GM23338 (cell line): ENCODE results near the gene RCCD1. TPM values are rescaled to one million over a fixed set of nuclear protein-coding genes. Genes with fewer than 3 reads are reported as not detected.

Source experiments
- ATAC-seq: fragments of 200-7000 bp; cut with Tn5 transposase; 3 replicates; pipeline ENCODE4 v1.9.1; 2020
- DNase-seq: peaks from one replicate; pipeline ENCODE4 v3.0.0-alpha.2; 2015; ENCODE audit warnings: low spot score
- H2AFZ ChIP-seq: fragments of 200-600 bp; sonication (generic); 2 replicates; pipeline ENCODE4 v1.8.0; 2016; ENCODE audit warnings: antibody characterized with exemption, mild to moderate bottlenecking, moderate library complexity
- H3F3A ChIP-seq: fragments of 200-600 bp; sonication (generic); replicated peaks from 2 replicates; pipeline ENCODE4 v1.8.0; 2017; ENCODE audit warnings: antibody characterized with exemption, mixed run types, low read depth
- H3K27ac ChIP-seq: fragments of 200-600 bp; sonication (generic); 2 replicates; pipeline ENCODE4 v1.6.1; 2016; ENCODE audit warnings: low read depth
- H3K27me3 ChIP-seq: fragments of 200-600 bp; sonication (generic); 2 replicates; pipeline ENCODE4 v1.8.0; 2016; ENCODE audit warnings: mild to moderate bottlenecking, mixed run types, moderate library complexity; ENCODE audit not compliant: insufficient read depth
- H3K36me3 ChIP-seq: fragments of 200-600 bp; sonication (generic); 2 replicates; pipeline ENCODE4 v1.8.0; 2016; ENCODE audit warnings: mild to moderate bottlenecking; ENCODE audit not compliant: insufficient read depth
- H3K4me1 ChIP-seq: fragments of 200-600 bp; sonication (generic); 2 replicates; pipeline ENCODE4 v1.8.0; 2016; ENCODE audit warnings: mild to moderate bottlenecking, moderate library complexity; ENCODE audit not compliant: insufficient read depth
- H3K4me2 ChIP-seq: fragments of 200-600 bp; sonication (generic); 2 replicates; pipeline ENCODE4 v1.7.1; 2017; ENCODE audit warnings: mixed run types
- H3K4me3 ChIP-seq: fragments of 200-600 bp; sonication (generic); 2 replicates; pipeline ENCODE4 v1.6.1; 2016; ENCODE audit warnings: mixed run types
- H3K79me2 ChIP-seq: fragments of 200-600 bp; sonication (generic); replicated peaks from 2 replicates; pipeline ENCODE4 v1.8.0; 2017; ENCODE audit warnings: mild to moderate bottlenecking; ENCODE audit not compliant: insufficient read depth
- H3K9me2 ChIP-seq: fragments of 200-600 bp; sonication (generic); 2 replicates; pipeline ENCODE4 v1.8.0; 2017; ENCODE audit not compliant: insufficient read depth
- H4K20me1 ChIP-seq: fragments of 200-600 bp; sonication (generic); replicated peaks from 2 replicates; pipeline ENCODE4 v1.8.0; 2017; ENCODE audit warnings: mild to moderate bottlenecking; ENCODE audit not compliant: insufficient read depth
- H3K27ac Mint-ChIP-seq: 2 replicates; pipeline ENCODE4 v1.8.0; 2020; ENCODE audit warnings: inconsistent platforms, mild to moderate bottlenecking, moderate library complexity, mixed read lengths
- H3K27me3 Mint-ChIP-seq: 3 replicates; pipeline ENCODE4 v1.8.0; 2022; ENCODE audit warnings: low read depth, mild to moderate bottlenecking, moderate library complexity, mixed read lengths, inconsistent platforms; ENCODE audit not compliant: insufficient read depth, poor library complexity
- H3K36me3 Mint-ChIP-seq: 3 replicates; pipeline ENCODE4 v1.8.0; 2021; ENCODE audit warnings: low read depth, mild to moderate bottlenecking, inconsistent platforms, moderate library complexity, mixed read lengths
- H3K4me1 Mint-ChIP-seq: 3 replicates; pipeline ENCODE4 v1.8.0; 2020; ENCODE audit warnings: mild to moderate bottlenecking, inconsistent platforms, mixed read lengths
- H3K4me3 Mint-ChIP-seq: 3 replicates; pipeline ENCODE4 v1.8.0; 2021; ENCODE audit warnings: moderate library complexity, mild to moderate bottlenecking, inconsistent platforms, mixed read lengths
- H3K9me3 Mint-ChIP-seq: 3 replicates; pipeline ENCODE4 v1.8.0; 2020; ENCODE audit warnings: moderate library complexity, mild to moderate bottlenecking, inconsistent platforms, mixed read lengths
- CREB1 ChIP-seq: fragments of 250-450 bp; sonication (Bioruptor Pico); IDR thresholded peaks from 2 replicates; pipeline ENCODE4 v1.5.0; 2020; ENCODE audit warnings: low read depth, mild to moderate bottlenecking, moderate library complexity
- POLR2AphosphoS5 ChIP-seq: IDR thresholded peaks from 2 replicates; pipeline ENCODE4 v1.6.1; 2016; ENCODE audit warnings: antibody characterized with exemption, low read depth
- STAT1 ChIP-seq: IDR thresholded peaks from one replicate; pipeline ENCODE4 v1.6.1; 2016; ENCODE audit warnings: antibody characterized with exemption; ENCODE audit not compliant: unreplicated experiment
- ZNF114 ChIP-seq: fragments of 250-450 bp; sonication (Bioruptor Pico); IDR thresholded peaks from 2 replicates; pipeline ENCODE4 v1.5.0; 2020; ENCODE audit warnings: mild to moderate bottlenecking, moderate library complexity
- ZNF331 ChIP-seq: fragments of 250-450 bp; sonication (Bioruptor Pico); IDR thresholded peaks from 2 replicates; pipeline ENCODE4 v1.5.0; 2020; ENCODE audit warnings: low read depth, mild to moderate bottlenecking, moderate library complexity
- polyA plus RNA-seq: library from polyadenylated mRNA; unstranded; fragments of >200 nt; fragmentation: Nextera tagmentation; extraction: Ambion mirVana; gene quantifications from 2 replicates; pipeline ENCODE4 v1.2.1, GENCODE V29; 2016
- total RNA-seq: library from RNA; depleted of rRNA; stranded (reverse); fragments of >200 nt; shearing (Covaris generic); gene quantifications from 2 replicates; pipeline ENCODE4 v1.2.3, GENCODE V29; 2014
- TF ChIP-seq, protein P1 (sequence below), 2 experiments: fragments of 200-600 bp in 1 of 2; sonication (generic) in 1 of 2; conservative IDR thresholded peaks; 2 replicates each; pipeline versions ENCODE4 v1.5.1 to v1.6.1; 2016 to 2017; ENCODE audit warnings: antibody characterized with exemption in 2 of 2, low read depth in 2 of 2, mild to moderate bottlenecking in 2 of 2, moderate library complexity in 1 of 2
- TF ChIP-seq, protein P2 (sequence below): fragments of 250-450 bp; sonication (Bioruptor Pico); IDR thresholded peaks from 2 replicates; pipeline ENCODE4 v1.5.0; 2020; ENCODE audit warnings: mild to moderate bottlenecking, moderate library complexity
- TF ChIP-seq, protein P3 (sequence below): IDR thresholded peaks from one replicate; pipeline ENCODE4 v1.6.1; 2018; ENCODE audit warnings: antibody characterized with exemption; ENCODE audit not compliant: unreplicated experiment

Gene RCCD1
- total and polyA plus RNA-seq, 2 experiments from 2014 or later, result 10.8 to 17.1 TPM

DNA sequence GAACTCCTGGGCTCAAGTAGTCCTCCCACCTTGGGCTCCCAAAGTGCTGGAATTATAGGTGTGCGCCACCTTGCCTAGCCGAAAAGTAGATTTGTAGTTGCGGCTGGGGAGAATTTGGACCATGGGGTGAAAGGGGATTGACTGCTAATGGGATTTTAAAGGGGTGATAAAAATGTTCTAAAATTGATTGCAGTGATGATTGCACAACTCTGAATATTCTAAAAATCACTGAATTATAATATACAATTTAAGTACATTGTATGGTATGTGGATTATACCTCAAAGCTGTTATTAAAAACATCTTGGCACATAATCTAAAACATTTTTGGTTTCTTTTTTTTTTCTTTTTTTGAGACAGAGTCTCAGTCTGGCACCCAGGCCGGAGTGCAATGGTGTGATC lies 35.8 kb downstream of the RCCD1 start (continued):
- TF ChIP-seq, protein P1, sequence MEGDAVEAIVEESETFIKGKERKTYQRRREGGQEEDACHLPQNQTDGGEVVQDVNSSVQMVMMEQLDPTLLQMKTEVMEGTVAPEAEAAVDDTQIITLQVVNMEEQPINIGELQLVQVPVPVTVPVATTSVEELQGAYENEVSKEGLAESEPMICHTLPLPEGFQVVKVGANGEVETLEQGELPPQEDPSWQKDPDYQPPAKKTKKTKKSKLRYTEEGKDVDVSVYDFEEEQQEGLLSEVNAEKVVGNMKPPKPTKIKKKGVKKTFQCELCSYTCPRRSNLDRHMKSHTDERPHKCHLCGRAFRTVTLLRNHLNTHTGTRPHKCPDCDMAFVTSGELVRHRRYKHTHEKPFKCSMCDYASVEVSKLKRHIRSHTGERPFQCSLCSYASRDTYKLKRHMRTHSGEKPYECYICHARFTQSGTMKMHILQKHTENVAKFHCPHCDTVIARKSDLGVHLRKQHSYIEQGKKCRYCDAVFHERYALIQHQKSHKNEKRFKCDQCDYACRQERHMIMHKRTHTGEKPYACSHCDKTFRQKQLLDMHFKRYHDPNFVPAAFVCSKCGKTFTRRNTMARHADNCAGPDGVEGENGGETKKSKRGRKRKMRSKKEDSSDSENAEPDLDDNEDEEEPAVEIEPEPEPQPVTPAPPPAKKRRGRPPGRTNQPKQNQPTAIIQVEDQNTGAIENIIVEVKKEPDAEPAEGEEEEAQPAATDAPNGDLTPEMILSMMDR (conservative IDR thresholded peaks at IDR 0.05; ENCODE audit: low read depth in 2 of 2), result no peak
- TF ChIP-seq ZNF114 (CRISPR knock-in tag) (no peak), ZNF331 (CRISPR knock-in tag) (no peak)
- TF ChIP-seq, protein P2, sequence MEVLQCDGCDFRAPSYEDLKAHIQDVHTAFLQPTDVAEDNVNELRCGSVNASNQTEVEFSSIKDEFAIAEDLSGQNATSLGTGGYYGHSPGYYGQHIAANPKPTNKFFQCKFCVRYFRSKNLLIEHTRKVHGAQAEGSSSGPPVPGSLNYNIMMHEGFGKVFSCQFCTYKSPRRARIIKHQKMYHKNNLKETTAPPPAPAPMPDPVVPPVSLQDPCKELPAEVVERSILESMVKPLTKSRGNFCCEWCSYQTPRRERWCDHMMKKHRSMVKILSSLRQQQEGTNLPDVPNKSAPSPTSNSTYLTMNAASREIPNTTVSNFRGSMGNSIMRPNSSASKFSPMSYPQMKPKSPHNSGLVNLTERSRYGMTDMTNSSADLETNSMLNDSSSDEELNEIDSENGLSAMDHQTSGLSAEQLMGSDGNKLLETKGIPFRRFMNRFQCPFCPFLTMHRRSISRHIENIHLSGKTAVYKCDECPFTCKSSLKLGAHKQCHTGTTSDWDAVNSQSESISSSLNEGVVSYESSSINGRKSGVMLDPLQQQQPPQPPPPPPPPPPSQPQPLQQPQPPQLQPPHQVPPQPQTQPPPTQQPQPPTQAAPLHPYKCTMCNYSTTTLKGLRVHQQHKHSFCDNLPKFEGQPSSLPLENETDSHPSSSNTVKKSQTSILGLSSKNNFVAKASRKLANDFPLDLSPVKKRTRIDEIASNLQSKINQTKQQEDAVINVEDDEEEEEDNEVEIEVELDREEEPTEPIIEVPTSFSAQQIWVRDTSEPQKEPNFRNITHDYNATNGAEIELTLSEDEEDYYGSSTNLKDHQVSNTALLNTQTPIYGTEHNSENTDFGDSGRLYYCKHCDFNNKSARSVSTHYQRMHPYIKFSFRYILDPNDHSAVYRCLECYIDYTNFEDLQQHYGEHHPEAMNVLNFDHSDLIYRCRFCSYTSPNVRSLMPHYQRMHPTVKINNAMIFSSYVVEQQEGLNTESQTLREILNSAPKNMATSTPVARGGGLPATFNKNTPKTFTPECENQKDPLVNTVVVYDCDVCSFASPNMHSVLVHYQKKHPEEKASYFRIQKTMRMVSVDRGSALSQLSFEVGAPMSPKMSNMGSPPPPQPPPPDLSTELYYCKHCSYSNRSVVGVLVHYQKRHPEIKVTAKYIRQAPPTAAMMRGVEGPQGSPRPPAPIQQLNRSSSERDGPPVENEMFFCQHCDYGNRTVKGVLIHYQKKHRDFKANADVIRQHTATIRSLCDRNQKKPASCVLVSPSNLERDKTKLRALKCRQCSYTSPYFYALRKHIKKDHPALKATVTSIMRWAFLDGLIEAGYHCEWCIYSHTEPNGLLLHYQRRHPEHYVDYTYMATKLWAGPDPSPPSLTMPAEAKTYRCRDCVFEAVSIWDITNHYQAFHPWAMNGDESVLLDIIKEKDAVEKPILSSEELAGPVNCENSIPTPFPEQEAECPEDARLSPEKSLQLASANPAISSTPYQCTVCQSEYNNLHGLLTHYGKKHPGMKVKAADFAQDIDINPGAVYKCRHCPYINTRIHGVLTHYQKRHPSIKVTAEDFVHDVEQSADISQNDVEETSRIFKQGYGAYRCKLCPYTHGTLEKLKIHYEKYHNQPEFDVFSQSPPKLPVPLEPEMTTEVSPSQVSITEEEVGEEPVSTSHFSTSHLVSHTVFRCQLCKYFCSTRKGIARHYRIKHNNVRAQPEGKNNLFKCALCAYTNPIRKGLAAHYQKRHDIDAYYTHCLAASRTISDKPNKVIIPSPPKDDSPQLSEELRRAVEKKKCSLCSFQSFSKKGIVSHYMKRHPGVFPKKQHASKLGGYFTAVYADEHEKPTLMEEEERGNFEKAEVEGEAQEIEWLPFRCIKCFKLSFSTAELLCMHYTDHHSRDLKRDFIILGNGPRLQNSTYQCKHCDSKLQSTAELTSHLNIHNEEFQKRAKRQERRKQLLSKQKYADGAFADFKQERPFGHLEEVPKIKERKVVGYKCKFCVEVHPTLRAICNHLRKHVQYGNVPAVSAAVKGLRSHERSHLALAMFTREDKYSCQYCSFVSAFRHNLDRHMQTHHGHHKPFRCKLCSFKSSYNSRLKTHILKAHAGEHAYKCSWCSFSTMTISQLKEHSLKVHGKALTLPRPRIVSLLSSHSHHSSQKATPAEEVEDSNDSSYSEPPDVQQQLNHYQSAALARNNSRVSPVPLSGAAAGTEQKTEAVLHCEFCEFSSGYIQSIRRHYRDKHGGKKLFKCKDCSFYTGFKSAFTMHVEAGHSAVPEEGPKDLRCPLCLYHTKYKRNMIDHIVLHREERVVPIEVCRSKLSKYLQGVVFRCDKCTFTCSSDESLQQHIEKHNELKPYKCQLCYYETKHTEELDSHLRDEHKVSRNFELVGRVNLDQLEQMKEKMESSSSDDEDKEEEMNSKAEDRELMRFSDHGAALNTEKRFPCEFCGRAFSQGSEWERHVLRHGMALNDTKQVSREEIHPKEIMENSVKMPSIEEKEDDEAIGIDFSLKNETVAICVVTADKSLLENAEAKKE (CRISPR knock-in tag), result no peak

DNA sequence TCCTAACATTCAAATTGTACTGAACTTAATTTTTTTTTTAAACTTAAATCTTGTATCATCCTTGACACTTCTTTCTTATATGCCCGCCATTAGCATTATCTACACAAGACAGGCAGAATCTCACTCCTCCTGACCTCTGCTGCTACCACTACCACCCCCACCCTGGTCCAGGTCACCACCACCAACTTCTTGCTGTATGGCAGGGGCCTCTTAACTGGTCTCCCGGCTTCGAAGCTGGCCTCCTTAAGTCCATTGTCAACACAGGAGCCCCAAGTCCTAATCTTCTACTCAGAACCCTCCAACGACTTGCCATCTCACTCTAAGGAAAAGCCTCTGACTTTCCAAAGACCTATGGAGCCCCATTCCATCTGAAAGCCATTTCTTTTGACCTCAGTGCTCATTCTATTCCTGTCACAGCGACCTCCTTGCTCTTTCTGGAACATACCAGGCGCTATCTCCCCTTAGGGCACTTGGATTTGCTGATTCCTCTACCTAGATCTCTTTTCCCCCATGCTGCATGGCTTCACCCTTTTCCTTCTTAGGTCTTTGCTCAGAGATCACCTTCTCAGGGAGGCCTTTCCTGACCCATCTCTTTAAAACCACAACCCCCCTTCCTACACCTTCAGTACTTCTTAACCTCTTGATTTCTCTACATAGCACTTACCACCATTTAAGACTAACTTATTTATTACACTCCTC lies 37.1 kb downstream of the RCCD1 start:
- H3K27ac ChIP-seq, result no peak overlapping the region
- peaks cover 50% of the 10 kb centered on the region for H4K20me1 ChIP-seq
- ATAC-seq (no peak), DNase-seq (no peak)
- H3K4me1 ChIP-seq, result peaks cover 21% of the 10 kb centered on the region
- Mint-ChIP-seq H3K9me3 (no peaks in the 10 kb centered on the region; the same call in 2 of the 3 replicates), H3K36me3 (peaks cover 6% of the 10 kb centered on the region; the same call in 2 of the 3 replicates), H3K27ac (peak overlapping the region; percentile 28; the same call in 1 of the 2 replicates), H3K4me3 (peak overlapping the region; percentile 4; the same call in 2 of the 3 replicates), H3K4me1 (peaks cover 28% of the 10 kb centered on the region), H3K27me3 (peaks cover 8% of the 10 kb centered on the region)
- H3K4me2 ChIP-seq, result no peak overlapping the region
- H3K9me2 ChIP-seq, result no peaks in the 10 kb centered on the region
- no peaks in the 10 kb centered on the region for H3K36me3 ChIP-seq
- TF ChIP-seq, protein P1 (conservative IDR thresholded peaks at IDR 0.05; ENCODE audit: low read depth in 2 of 2), result no peak
- TF ChIP-seq POLR2AphosphoS5 (no peak), CREB1 (CRISPR knock-in tag) (no peak), STAT1 (no peak), ZNF331 (CRISPR knock-in tag) (no peak)
- TF ChIP-seq, protein P3, sequence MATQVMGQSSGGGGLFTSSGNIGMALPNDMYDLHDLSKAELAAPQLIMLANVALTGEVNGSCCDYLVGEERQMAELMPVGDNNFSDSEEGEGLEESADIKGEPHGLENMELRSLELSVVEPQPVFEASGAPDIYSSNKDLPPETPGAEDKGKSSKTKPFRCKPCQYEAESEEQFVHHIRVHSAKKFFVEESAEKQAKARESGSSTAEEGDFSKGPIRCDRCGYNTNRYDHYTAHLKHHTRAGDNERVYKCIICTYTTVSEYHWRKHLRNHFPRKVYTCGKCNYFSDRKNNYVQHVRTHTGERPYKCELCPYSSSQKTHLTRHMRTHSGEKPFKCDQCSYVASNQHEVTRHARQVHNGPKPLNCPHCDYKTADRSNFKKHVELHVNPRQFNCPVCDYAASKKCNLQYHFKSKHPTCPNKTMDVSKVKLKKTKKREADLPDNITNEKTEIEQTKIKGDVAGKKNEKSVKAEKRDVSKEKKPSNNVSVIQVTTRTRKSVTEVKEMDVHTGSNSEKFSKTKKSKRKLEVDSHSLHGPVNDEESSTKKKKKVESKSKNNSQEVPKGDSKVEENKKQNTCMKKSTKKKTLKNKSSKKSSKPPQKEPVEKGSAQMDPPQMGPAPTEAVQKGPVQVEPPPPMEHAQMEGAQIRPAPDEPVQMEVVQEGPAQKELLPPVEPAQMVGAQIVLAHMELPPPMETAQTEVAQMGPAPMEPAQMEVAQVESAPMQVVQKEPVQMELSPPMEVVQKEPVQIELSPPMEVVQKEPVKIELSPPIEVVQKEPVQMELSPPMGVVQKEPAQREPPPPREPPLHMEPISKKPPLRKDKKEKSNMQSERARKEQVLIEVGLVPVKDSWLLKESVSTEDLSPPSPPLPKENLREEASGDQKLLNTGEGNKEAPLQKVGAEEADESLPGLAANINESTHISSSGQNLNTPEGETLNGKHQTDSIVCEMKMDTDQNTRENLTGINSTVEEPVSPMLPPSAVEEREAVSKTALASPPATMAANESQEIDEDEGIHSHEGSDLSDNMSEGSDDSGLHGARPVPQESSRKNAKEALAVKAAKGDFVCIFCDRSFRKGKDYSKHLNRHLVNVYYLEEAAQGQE, result no peak
- H3K79me2 ChIP-seq, result peaks cover 87% of the 10 kb centered on the region
- H3K27me3 ChIP-seq, result no peaks in the 10 kb centered on the region
- H2AFZ ChIP-seq, result no peak overlapping the region
- no peaks in the 10 kb centered on the region; the same call in 1 of the 2 replicates for H3F3A ChIP-seq
- no peak overlapping the region for H3K4me3 ChIP-seq
